ENCODE data around the gene CACNG1.

Gene CACNG1, protein sequence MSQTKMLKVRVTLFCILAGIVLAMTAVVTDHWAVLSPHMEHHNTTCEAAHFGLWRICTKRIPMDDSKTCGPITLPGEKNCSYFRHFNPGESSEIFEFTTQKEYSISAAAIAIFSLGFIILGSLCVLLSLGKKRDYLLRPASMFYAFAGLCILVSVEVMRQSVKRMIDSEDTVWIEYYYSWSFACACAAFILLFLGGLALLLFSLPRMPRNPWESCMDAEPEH

DNA sequence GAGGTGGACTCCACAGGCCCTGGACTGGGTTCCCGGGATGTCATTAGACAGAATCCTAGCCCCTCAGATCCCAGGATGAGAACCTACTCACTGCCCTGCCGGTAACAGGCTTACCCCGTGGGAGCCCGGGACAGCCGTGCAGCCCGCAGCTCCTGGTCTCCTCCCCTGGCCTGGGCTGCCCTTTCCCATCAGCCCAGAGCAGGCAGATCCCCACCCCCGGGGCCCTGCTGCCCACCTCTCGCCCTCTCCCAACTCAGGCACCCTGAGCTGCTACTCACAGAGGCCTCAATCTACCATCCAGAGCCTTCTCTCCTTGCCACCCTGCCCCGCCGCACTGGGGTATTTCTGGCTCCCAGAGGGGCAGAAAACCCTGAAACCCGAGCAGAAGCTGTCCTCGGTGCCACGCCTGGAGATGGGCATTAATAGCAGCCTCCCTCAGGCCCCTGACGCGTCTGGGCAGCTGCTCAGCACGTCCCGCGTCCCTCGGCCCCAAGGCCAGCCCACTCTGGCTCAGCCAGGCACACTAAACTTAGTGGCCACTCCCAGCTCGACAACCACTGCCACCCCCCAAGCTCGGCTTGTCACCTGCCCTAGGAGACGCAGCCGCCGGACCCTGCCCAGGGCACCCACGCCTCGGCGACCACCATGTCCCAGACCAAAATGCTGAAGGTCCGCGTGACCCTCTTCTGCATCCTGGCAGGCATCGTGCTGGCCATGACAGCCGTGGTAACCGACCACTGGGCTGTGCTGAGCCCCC is at the start of gene CACNG1:
Gene CACNG1, plus strand, starts transcription at position 539 of the 757 bp plus-strand sequence. Its CDS starts 107 bp downstream, at position 646.
- no peak for DNase-seq

DNA sequence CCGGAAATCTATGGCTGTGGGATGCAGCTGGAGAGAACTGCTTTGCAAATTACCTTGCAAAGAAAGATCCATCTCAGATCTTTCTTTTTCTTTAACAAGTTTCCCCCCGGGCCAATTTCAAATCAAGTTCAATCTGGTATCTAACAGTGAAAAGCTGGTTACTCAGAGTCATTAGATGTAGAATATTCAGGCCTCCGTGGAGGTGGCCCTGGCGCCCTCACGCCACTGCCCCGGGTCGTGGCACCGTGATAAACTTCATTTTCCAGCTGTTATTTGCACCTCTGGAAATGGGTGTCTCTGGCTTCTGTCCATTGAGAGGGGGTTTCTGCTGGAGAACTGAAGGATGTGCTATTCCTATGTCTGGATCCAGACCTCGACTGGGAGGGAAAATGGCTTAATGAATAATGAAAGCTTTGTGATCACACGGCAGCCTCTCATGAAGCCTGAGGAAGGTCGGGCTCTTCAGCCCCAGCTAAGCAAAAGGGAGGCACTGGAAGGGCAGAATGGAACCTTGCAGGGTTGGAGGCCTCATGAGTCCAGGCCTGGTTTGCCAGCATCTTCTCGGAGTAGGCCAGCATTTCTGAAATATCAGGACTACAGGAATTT is 49.3 kb upstream of the CACNG1 start:
- DNase-seq, result no peak

DNA sequence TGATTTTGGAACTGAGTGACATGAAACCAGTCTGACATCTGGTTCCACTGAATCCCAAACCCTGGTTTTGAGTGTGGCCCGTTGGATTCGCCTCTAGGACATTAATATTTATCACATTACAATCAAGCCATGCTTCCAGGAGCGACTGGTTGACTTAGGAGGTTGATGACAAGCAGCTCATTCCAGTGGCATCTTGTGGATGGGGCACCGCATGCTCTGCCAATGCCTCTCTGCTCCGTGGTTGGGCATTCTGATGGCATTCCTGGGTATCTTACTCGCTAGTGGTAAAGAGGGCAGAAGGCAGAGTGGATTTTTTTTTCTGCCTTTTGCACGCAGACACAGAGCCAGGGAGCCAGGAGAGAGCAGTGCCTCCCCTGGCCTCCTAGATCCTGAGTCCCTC is 48.4 kb upstream of the CACNG1 start:
- DNase-seq, result no peak

DNA sequence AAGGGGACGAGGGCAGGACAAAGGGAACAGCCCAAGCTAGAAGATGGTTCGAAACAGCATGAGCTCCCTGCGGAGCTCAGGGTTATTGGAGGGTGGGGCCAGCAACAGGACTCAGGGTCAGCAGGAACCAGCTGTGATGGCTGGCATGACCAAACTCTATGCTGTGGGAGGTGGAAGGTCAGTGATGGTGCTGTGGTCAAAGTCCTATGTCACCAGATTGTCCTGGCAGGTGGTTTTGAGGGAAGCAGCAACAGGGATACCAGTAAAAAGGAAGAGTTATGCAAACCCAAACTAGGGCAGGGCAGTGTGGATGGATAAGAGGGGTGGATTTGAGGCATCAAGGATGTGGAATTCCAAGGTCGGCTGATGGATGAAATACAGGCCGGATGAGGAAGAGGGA is 47.4 kb upstream of the CACNG1 start:
- no peak for DNase-seq

DNA sequence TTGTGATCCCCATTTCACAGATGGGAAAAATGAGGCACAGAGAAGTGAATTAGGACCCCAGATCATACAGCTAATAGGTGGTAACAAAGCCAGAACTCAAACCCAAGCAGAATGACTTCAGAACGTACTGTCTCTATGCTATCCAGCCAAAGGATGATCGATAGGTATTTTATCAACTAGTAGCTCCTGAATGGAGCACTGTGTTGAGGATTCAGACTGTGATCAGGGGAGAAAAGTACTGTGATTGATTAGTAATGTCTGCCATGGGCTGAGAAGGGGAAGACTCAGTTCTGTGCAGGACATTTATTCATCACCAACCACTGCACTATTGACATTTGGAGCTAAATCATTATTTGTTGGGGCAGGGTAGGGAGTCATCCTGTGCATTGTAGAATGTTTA is 41.1 kb upstream of the CACNG1 start:
- DNase-seq, result no peak

DNA sequence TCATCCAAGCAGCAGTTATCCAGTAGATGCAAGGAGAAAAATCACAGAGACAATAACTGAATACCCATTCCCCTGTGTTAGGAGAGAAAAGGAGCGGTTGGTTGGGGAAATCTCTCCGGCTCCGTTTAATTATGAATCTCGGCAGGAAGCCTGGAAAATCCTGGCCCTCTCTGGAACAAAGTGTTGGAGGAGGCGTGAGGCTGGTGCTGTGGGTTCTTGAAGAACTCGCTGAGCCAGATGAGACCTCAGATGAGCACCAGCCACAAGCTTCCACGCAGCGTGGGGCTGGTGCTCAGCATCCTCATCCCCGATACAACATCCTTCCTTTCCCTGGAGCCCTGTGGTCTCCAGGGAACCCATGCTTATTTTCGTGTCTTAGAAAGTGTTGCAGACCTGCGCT is 40.2 kb upstream of the CACNG1 start:
- no peak for DNase-seq

DNA sequence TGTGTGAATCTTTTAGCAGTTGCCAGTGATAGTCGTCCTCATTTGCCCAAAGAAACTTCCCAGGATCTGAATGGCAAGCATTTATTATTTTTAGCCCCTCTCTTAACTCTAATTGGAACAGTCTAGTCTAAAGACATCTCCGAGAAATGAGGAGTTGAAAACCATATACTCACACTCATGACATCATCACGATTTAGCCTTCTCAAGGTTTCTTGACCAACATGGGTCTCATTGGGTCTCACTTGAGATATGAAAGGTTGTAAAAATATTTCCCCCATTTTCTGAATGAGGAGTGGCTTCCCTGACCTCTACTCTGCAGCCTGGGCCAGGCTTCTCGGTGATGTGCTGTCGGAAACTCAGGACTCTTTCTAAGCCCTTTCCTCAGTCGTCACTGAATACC is 37.1 kb upstream of the CACNG1 start:
- DNase-seq, result no peak

DNA sequence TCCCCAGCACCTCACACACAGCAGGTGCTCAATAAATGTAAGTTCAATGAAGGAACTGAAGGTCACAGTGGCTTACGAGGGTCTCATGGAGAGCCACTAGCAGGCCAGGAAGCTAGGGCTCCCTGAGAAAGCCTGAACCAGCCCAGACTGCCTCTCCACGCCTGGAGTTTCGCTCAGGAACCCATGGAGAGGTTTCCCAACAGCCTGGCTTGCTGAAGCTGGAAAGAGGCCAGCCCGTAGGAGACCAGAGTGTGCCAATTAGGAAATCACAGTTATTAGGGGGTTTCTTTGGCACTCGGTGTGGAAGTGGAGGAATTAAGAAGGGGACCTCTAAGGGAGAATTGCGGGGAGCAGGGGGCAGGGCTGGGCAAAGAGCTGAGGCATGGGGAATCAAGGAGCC is 36.3 kb upstream of the CACNG1 start:
- no peak for DNase-seq

DNA sequence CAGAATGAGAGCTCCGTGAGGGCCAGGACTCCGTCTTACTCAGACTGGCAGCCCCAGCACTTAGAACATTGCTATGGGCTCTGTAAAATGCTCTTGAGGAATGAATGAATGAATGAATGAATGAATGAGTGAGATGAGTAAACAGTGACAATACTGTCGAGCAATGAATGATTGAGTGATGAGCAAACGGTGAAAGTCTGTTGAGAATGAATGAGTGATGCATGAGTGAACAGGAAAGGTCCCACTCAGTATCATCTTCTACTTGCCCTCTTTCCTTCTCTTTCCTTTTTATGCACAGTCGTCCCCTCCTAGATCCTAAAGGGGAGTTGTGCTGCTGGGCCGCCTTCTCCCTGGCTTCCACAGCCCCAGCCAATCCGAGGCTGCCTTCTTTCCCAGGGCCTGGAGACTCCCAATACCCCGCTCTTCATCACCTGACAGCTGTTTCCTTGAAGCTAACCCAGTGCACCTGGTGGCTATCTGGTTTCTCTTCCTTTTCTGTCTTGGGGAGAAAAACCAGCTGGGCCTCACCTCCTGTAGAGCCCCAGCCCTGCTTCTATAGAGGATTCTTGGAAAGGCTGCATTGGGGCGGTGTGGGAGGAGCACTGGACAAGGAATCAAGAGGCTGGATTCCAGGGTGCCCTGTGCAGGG is 32.7 kb upstream of the CACNG1 start:
- DNase-seq, result no peak

DNA sequence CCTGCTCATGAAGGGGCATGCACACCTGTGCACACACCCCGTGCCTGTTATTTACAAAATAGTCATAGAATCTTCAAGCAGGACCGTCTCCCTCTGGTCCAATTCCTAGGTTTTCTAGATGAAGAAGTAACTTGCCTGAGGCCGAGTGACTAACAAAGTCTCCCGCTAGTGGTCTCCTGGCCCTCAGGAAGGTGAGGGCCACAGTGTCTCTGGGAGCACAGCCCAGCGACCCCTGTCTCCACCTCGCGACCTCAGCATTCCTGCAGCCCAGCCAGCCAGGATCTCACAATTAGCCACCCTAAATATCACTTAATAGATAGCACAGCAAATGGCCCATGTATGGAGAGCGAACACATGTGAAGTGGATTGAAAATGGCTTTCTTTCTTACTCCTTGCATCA is 30.5 kb upstream of the CACNG1 start:
- DNase-seq, result no peak

DNA sequence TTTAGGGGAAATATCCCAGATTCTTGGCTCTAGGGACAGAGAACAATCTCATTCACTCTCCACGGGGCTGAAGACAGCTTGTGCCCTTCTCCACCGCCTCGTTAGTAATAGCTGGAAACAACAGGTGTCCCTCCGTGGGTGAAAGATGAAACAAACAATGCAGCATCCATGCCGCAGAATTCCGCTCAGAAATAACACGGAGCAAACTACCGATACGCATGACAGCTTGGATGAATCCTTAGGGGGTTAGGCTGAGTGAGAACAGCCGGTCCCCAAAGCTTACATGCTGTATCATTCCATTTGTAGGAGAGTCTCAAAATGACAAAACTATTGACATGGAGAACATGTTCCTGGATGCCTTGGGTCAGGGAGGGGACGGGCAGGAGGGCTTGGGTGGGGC is 29.4 kb upstream of the CACNG1 start:
- DNase-seq, result no peak

DNA sequence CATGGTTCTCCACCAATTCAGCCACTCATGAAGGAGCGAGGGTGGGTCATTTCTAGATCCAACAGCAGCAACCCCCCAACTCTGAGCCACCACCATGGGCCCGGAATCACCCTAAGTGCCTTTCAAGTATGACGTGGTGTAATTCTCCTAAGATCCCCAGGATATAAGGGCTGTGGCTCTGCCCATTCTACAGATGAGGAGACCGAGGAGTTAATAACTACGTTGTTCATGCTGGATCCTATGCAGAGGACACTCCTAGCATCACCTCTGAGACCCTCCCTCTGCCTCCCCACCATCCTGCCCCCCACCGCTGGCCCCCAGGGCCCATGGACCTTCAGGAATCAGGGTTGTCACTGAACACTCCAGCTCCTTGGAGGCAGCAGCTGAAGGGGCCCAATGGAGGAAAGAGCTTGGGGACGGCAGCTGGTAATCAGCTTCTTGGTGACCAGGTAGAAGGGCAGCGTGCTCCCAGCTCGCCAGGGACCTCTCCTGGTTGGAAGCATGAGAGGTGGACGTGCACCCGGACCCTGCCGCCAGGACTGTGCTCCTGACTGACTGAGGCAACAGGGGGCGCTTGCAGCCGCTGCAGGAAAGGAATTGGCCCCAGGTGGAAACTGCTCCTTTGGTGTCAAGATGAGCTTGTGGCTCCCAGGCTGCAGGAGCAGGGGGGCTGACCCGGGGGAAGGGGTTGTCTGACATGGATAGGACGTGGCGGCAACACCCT is 28.2 kb upstream of the CACNG1 start:
- DNase-seq, result no peak

DNA sequence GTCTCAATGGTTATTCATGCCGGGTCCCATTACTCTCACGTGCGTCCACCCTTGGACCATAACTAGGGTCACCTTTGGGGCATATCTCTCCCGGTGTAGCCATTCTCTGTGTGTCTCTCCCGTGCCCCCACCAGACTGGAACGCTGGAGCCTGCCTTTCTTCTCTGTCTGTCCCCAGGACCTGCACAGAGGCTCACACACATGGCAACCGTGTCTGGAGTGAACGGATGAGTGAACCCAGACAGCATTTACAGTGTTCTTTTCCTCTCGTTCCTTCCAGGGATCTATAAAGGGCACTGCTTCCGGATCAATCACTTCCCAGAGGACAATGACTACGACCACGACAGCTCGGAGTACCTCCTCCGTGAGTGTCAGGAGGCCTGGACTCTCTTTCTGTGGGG is 26.4 kb upstream of the CACNG1 start:
- no peak for DNase-seq

DNA sequence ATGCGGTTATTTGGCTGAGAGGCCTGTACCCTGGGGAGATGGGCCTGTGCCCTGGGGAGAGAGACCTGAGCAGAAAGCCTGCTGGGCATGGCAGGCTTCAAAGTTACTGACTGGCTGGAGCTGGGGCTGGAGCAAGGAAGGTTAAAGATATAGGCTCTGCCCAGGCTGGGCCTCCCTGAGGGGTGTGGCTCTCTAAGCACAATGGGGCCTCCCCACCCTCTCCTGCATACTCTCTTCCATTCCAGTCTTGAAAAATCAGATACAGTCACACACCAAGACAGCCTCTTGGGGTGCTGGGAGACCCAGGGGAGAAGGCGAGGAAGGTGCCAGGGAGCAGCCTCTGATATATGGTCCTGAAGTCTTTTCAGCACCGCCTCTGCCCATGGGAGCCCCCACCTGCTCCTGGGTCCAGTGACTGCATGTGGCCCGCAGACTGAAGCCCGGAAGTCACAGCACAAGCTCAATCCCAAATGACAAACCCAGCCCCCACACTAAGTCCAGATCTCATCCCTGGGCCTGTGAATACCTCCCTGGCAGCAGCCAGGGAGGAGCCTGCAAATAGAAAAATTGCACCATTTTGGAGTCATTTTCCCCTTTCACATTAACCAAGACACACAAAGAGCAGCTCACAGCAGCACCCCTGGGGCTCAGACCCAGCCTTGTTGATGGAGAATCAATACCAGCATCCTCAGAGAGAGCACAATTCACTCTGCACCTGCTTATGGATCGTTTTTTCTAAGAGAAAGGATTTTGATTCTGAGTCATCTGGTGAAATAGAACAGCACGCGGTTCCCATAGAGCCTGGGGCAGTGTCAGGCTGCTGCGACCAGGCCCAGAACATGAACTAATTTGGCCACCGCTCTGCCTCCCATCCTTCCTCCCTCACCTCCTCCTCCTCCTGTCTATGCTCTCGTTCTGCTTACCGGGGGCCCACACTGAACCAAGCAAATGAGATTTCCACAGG is 25.6 kb upstream of the CACNG1 start:
- DNase-seq, result no peak

DNA sequence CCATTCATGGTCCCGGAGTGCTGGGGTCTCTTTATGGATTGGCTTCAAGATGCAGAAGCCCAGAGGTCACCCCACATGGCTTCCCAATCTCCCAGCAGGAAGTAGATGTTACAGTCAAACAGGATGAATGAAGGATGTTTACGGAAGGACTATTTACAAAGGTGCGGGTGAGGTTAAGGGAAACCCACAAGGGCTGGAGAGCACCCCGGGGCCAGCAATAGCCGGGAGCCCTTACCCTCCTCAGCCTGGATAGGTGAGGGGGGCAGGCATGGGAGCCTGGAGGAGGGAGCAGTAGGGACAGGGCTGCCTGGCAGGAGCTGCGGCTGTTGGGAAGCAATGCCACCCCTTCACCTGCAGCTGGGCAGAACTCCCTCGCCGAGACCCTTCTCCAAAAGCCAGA is 24.5 kb upstream of the CACNG1 start:
- DNase-seq, result no peak

DNA sequence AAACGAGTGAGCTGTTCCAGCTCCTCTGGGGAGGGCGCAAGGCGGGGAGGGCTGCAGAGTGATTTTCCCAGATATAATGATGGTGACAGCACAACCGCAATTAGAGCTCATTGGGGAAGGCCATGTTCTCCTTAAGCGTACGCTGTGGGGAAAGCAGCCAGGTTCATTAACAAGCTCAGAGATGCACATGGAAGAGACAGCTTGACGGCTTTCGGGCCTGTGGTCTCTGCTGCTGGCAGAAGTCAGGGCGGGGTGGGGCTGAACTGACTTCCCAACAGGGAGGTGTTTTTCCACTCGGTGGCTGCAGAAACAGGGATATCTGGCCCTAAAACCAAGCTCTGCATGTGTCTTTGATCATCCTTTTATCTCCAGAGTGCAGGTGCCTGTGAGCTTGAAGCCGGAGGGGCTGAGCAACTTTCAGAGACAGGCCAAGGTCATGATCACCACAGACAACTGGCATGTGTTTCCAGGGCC is 24.0 kb upstream of the CACNG1 start:
- DNase-seq, result no peak

DNA sequence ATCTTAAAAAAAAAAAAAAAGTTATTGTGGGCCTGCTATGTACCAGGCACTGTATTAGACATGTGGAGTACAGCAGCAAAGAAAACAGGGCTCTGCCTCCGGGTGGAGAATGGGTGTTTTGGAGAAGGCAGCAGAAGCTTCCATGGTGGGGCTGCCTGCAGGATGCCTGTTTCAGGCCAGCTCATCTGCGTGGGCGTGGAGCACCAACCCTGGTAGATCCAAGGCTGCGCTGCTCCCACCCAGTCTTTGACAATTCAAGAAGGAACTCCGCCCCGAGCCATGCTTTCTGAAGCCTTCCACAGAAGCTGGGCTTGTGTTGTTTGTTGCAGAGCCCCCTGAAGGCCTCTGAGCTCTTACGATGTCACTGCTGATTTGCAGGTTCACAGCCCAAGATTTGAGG is 23.2 kb upstream of the CACNG1 start:
- DNase-seq, result no peak

DNA sequence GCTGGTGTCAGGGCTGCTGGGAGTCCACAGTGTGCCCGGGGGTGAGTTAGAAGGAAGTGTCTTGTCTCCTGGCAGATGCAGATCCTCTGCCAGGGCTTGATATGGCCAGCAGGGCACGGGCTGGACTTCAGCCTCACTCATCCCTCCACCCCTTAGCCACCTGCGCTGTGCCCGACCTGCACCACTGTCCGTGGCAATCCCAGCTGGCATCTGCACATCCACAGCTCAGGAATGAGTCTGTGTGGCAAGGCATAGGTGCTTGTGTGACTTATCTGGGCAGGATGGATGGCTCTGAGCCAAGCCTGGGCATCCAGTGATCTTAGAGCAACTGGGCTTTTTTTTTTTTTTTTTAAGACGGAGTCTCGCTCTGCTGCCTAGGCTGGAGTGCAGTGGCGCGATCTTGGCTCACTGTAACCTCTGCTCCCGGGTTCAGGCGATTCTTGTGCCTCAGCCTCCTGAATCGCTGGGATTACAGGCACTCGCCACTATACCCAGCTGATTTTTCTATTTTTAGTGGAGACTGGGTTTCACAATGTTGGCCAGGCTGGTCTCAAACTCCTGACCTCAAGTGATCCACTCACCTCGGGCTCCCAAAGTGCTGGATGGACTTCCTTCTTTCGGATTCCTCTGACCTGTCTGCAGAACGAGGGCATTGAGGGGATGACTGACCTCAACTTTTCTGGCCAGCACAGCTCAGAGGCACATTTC is 22.5 kb upstream of the CACNG1 start:
- DNase-seq, result no peak

DNA sequence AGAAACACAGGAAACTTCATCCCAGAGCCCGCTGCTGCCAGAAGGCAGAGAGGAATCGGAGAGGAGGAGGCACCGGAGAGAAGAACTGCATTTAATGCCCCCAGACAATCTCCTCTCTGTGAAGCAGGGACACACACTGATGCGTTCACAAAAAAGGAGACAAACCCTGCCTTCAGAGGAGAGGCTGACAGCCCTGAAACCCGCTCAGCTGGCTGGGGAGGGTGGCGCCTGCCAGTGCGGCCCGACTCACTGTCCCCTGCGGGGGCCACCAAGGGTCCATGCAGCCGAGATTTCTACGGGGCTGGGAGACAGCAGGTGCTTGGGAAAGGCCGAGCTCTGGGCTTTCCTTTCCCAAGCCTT is 21.9 kb upstream of the CACNG1 start:
- no peak for DNase-seq

DNA sequence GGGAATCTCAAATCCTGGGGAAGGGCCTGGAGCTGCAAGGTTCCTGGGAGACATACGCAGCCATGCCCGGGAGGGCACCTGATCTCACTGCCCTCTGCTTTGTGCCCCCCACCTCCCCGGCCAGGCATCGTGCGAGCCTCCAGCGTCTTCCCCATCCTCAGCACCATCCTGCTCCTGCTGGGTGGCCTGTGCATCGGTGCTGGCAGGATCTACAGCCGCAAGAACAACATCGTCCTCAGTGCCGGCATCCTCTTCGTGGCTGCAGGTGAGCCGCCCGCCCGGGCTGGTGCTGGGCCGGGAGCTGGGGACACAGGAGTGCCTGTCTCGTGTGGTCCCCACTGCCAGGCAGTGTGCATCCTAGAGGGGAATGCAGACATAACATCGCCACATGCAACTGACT is 19.6 kb upstream of the CACNG1 start:
- no peak for DNase-seq

DNA sequence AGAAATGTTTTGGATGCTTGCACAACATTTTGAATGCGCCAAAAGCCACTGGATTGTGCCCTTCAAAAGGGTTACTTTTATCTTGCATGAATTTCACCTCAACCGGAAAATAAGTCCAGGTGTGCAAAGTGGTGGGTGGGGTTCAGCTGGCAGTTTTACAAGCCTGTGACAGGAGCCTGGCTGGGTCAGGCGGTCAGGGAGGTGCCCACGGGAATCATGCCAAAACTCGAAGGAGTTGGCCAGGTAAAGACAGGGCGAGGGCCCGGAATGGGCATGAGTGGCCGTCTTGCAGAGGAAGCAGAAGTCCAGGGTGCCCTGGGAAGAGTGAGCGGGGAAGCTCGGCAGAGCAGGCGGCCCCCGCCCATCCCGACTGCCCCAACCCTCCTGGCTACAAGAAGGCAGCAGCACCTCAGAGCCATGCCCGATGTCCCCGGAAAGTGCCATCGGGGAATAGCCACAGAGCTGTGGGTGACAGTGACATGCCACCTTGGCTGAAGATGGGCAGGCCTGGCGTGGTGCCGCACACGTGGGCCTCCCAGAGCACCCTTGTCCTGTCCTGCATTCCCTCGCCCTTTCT is 19.1 kb upstream of the CACNG1 start:
- no peak for DNase-seq

Measured in Kasumi-1 (cell line).